GM10248 (cell line): ENCODE results near the gene OSBPL6.
"Not testable (repeated sequence)": the region's sequence is repeated elsewhere in the genome, so short reads cannot be mapped to it uniquely, and the experiment has no call there.

Experiments
- CTCF ChIA-PET: fragments of 300-600 bp; sonication (Branson Sonifier 250); formaldehyde crosslinking; extraction: SDS; loops from one replicate; lab custom pipeline; 2021; ENCODE audit warnings: antibody characterized with exemption; lab: Yijun Ruan, JAX
- POLR2A ChIA-PET: fragments of 350-650 bp; sonication (Branson Sonifier 250); formaldehyde crosslinking; extraction: SDS; loops from one replicate; lab custom pipeline; 2020; ENCODE audit warnings: antibody characterized with exemption; lab: Yijun Ruan, JAX
- DNase-seq: peaks from one replicate; pipeline ENCODE4 v3.0.0; 2012; ENCODE audit errors: extremely low spot score
- CTCF ChIP-seq: IDR thresholded peaks from 2 replicates; pipeline ENCODE4 v1.5.1; 2012; ENCODE audit warnings: mild to moderate bottlenecking, low read depth; ENCODE audit errors: extremely low read depth, missing control alignments, control extremely low read depth

OSBPL6 gene

GRCh38 chr2:178419123-178419522, 224.8 kb downstream of the OSBPL6 start:
- POLR2A ChIA-PET = interaction anchor here (0.9 kb wide), 1 partner anchor 32 kb away, joined by 3 read pairs; the partner anchor contains the start of genes PJVK and PRKRA
- CTCF ChIA-PET = interaction anchor here (0.9 to 9.9 kb wide), 20 partner anchors 9 to 304 kb away, joined by 3 to 170 read pairs (median 5); partner anchors contain the start of genes PJVK, PRKRA and RBM45
- no peak for DNase-seq
- peak; percentile 29 for TF ChIP-seq CTCF

- ChIA-PET CTCF (interaction anchor here (1.2 to 9.9 kb wide), 6 partner anchors 8 to 305 kb away, joined by 5 to 170 read pairs (median 22); partner anchors contain the start of gene RBM45), POLR2A (no interaction called here)
- DNase-seq = no peak
Observed at GRCh38 chr2:178420463-178420999, 226.2 kb downstream of the OSBPL6 start.

GRCh38 chr2:178422097-178422496, 227.8 kb downstream of the OSBPL6 start:
- ChIA-PET CTCF (interaction anchor here (1.3 to 7.3 kb wide), 4 partner anchors 7 to 116 kb away, joined by 3 to 76 read pairs (median 6); no protein-coding TSS in a partner anchor), POLR2A (no interaction called here)
- DNase-seq = no peak
- TF ChIP-seq CTCF = no peak

More at GRCh38 chr2:178420463-178420999, 226.2 kb downstream of the OSBPL6 start:
- TF ChIP-seq CTCF = no peak

GRCh38 chr2:178423746-178424145, 229.4 kb downstream of the OSBPL6 start:
- DNase-seq, POLR2A ChIA-PET: not testable (repeated sequence)
- CTCF ChIA-PET = interaction anchor here (1.1 to 7.3 kb wide), 4 partner anchors 9 to 224 kb away, joined by 3 to 76 read pairs (median 3); no protein-coding TSS in a partner anchor

GRCh38 chr2:178425255-178425827, 231.0 kb downstream of the OSBPL6 start:
- CTCF ChIA-PET = interaction anchor here (7.3 kb wide), 1 partner anchor 10 kb away, joined by 76 read pairs; no protein-coding TSS in a partner anchor
- no peak for DNase-seq
- POLR2A ChIA-PET = no interaction called here
- TF ChIP-seq CTCF = no peak

GRCh38 chr2:178426388-178426787, 232.1 kb downstream of the OSBPL6 start:
- CTCF ChIA-PET = interaction anchor here (7.3 kb wide), 1 partner anchor 11 kb away, joined by 76 read pairs; no protein-coding TSS in a partner anchor
- TF ChIP-seq CTCF = no peak
- DNase-seq = no peak
- POLR2A ChIA-PET = no interaction called here

GRCh38 chr2:178427458-178427857, 233.1 kb downstream of the OSBPL6 start:
- ChIA-PET POLR2A (no interaction called here), CTCF (interaction anchor here (1.6 to 7.3 kb wide), 3 partner anchors 12 to 315 kb away, joined by 7 to 76 read pairs (median 14); partner anchors contain the start of gene RBM45)
- TF ChIP-seq CTCF = no peak
- DNase-seq = no peak
